ENCODE measurements around the gene PDE4A.
"Not testable (repeated sequence)": the region's sequence is repeated elsewhere in the genome, so short reads cannot be mapped to it uniquely, and the experiment has no call there.

The PDE4A gene

DNA sequence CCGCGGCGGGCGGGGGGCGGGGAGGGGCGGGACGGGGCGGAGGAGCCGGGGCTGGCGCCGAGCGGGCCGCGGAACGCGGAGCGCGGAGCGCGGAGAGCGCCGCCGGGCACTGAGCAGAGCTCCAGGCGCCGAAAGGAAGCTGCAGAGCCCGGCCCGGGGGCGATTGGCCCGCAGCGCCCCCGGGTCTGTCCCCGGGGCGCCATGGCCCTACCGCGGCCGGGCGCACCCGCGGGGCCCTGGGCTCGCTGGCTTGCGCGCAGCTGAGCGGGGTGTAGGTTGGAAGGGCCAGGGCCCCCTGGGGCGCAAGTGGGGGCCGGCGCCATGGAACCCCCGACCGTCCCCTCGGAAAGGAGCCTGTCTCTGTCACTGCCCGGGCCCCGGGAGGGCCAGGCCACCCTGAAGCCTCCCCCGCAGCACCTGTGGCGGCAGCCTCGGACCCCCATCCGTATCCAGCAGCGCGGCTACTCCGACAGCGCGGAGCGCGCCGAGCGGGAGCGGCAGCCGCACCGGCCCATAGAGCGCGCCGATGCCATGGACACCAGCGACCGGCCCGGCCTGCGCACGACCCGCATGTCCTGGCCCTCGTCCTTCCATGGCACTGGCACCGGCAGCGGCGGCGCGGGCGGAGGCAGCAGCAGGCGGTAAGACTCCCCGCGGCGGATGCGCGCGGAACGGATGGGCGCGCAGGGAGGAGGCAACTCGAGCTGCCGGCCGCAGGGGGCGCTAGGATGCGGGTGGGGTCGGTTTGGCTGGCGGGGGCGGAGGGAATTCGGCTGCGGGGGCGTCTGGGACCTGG lies at the start of gene PDE4A:
Gene PDE4A, plus strand, starts transcription at position 95 of the 796 bp plus-strand sequence. Its CDS starts 227 bp downstream, at position 322.
- peak; percentile 36 for DNase-seq (ENCODE audit: low spot score)

DNA sequence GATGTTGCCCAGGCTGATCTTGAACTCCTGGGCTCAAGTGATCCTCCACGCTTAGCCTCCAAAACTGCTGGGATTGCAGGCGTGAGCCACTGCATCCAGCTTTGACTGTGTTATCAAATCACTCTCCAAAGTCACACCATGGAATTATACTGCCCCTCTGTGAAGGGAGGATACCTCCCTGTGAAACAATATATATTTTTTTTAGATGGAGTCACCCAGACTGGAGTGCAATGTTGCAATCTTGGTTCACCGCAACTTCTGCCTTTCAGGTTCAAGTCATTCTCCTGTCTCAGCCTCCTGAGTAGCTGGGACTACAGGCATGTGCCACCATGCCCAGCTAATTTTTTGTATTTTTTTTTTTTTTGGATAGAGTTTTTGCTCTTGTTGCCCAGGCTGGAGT lies 47.6 kb upstream of the PDE4A start:
- DNase-seq (ENCODE audit: low spot score): no peak

- no peak for DNase-seq (ENCODE audit: low spot score)
Observed at GRCh38 chr19:10374931-10375330, 45.4 kb upstream of the PDE4A start.

GRCh38 chr19:10377140-10377640 lies 43.1 kb upstream of the PDE4A start:
- DNase-seq (ENCODE audit: low spot score): not testable (repeated sequence)

GRCh38 chr19:10378124-10378523 lies 42.2 kb upstream of the PDE4A start:
- DNase-seq (ENCODE audit: low spot score): no peak

DNA sequence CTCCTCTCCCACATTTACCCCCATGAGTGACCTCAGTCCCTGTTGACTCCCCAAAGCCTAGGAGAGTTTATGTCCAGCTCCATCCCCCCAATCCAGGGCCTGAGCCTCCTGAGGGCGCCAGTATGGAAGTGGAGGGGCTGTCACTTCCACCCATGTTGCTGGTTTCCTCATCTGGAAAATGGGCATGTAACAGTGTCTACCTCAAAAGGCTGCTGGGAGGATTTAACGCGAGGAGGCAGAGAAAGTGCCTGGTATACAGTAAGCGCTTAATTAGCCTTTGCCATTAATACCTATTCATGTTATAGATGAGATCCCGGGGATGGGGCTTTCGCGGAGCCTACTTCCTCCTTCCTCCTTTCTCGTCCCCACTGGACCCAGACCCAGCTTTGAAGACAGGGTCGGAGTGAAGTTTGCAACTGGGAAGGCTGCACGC lies 40.4 kb upstream of the PDE4A start:
- DNase-seq (ENCODE audit: low spot score): peak; percentile 16

DNA sequence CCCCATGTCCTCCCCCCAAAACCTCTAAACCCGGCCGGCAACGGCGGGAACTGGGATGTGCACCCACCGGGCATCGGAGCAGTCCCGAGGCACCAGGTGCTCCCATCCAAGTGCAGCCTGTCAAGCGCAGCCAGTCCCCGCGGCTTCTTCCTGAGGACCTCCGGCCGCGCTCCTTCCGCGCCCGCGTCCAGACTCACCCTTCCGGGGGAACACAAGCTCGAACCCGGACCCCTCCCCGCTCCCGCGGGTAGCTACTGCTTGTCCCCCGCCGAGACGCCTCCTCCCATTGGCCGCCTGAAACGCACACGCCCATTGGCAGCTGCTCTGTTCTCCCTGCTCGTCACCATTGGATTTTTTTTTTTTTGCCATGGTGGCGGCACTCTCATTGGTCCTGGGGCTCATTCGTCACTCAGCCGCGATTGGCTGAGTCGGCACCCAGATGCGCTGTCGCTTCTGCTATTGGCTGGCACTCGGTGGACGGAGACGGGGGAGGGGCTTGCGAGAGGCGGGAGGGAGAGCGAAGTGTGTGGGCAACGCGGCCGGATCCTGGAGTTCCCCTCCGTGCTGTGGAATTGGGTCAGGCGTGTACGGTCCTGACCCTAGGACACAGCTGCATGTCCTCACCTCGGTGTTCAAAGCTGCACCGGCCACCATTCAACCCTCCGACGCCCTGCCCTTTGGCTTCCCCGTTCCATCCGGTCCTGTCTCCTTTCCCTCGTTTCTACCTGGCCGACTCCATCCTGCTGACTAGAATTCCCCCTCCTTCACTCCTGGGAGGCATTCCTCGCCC lies 39.8 kb upstream of the PDE4A start, which contains the start of gene TYK2:
Gene TYK2, minus strand, starts transcription at position 260 of the 790 bp plus-strand sequence. CDS start 2,166 bp downstream, outside the sequence.
- DNase-seq (ENCODE audit: low spot score): peak; percentile 99

GRCh38 chr19:10383223-10383499 lies 37.2 kb upstream of the PDE4A start:
- DNase-seq (ENCODE audit: low spot score): not testable (repeated sequence)

DNA sequence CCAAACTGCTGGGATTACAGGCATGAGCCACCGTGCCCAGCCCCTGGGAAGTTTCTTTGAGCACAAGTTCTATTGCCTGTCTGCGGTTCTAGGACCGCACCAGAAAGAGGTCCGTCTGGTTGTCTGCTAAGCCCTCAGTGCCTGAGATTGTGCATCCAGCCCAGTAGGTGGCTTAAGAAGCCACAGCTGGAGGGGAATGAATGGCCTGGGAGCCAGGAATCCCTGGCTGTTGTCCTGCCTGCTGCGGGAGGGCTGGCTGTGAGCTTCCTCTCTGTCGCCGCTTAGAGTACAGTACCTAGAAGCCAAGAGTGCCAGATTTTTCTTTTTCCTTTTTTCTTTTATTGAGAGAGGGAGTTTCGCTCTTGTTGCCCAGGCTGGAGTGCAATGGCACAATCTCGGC lies 35.8 kb upstream of the PDE4A start:
- no peak for DNase-seq (ENCODE audit: low spot score)

GRCh38 chr19:10388957-10389356 lies 31.4 kb upstream of the PDE4A start:
- DNase-seq (ENCODE audit: low spot score): peak; percentile 85

DNA sequence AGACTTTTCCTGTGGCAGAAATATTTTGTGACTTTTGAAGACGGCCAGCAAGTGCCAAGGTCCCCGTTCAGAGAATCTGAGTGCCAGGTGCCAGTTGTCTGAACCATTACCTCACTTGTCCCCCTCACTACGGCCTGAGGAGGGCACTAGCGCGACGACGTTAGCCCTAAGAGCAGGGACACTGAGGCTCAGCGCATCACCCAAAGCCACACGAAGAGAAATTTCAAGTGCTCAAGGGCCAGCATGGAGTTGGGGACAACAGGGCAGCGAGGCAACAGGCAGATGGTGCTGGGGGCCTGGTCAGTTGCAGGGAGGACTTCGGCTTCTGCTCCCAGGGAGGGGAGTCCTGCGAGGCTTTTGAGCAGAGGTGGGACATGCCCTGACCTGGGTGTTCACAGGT lies 30.5 kb upstream of the PDE4A start:
- no peak for DNase-seq (ENCODE audit: low spot score)

GRCh38 chr19:10390652-10391286 lies 29.6 kb upstream of the PDE4A start:
- peak; percentile 75 for DNase-seq (ENCODE audit: low spot score)

- DNase-seq (ENCODE audit: low spot score): no peak
Observed at GRCh38 chr19:10392120-10392519, 28.2 kb upstream of the PDE4A start.

- DNase-seq (ENCODE audit: low spot score): no peak
Observed at GRCh38 chr19:10393137-10393536, 27.2 kb upstream of the PDE4A start.

- DNase-seq (ENCODE audit: low spot score): no peak
Observed at GRCh38 chr19:10395003-10395402, 25.3 kb upstream of the PDE4A start.

DNA sequence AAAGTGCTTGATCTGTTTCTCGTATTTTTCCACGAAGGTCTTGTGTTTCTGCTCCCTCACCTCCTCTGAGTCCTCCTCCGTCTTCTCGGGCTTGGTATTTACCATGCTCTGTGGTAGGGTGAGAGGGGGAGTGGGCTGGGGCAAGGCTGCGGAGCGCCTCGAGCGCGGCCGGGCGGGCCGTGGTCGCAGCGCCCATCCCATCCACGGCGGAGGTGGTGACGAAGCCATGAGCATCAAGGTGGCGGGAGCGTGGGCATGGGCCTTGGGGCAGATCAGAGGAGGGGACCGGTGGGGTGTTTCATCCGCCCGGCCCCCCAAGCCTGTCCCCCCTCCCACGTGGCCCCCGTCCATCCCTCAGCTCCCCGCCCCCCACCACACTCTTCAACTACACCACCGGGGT lies 24.9 kb upstream of the PDE4A start:
- no peak for DNase-seq (ENCODE audit: low spot score)

GRCh38 chr19:10395917-10396316 lies 24.4 kb upstream of the PDE4A start:
- DNase-seq (ENCODE audit: low spot score): no peak

DNA sequence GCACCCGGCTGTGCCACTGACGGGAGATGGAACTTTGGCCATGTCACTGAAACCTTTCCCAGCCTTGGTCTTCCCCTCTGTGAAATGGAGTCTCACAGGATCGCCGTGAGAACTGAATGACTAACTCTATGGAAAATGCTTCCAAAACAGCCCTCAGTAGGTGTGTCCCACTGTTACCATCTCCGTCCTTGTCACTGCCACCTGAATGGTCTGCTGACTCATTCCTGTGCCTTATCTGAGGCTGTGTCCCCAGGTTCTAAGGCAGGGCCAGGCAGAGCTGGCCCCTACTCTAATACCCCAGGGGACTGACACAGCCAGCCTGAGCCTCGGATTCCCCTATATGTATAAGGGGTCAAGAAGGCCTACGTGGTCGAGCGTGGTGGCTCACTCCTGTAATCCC lies 21.5 kb upstream of the PDE4A start:
- DNase-seq (ENCODE audit: low spot score): no peak

DNA sequence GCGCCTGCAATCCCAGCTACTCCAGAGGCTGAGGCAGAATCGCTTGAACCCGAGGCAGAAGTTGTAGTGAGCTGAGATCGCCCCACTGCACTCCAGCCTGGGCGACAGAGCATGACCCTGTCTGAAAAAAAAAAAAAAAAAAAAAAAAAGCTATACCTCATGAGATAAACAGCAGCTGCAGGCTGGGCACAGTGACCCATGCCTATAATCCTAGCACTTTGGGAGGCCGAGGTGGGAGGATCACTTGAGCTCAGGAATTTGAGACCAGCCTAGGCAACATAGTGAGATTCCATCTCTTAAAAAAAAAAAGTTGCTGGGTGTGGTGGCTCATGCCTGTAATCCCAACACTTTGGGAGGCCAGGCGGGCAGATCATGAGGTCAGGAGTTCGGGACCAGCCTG lies 21.0 kb upstream of the PDE4A start:
- not testable (repeated sequence) for DNase-seq (ENCODE audit: low spot score)

GRCh38 chr19:10399878-10400277 lies 20.5 kb upstream of the PDE4A start:
- DNase-seq (ENCODE audit: low spot score): no peak

GRCh38 chr19:10402441-10403038 lies 17.8 kb upstream of the PDE4A start:
- DNase-seq (ENCODE audit: low spot score): peak; percentile 69
